GM18505 (cell line): ENCODE results near the gene SEC24D.

Experiments used
- ATAC-seq: cut with Tn5 transposase; IDR thresholded peaks from one replicate; pipeline ENCODE4 v1.9.1; 2021; ENCODE audit not compliant: unreplicated experiment
- POLR2A ChIP-seq: IDR thresholded peaks from 4 replicates; pipeline ENCODE4 v1.6.1; 2011; ENCODE audit warnings: borderline replicate concordance; ENCODE audit not compliant: insufficient read depth, insufficient read length; ENCODE audit errors: extremely low read depth

SEC24D gene

GRCh38 chr4:118765399-118765798 is 70.5 kb downstream of the SEC24D start:
- TF ChIP-seq POLR2A, result no peak
- no peak for ATAC-seq

GRCh38 chr4:118762730-118763477 is 73.0 kb downstream of the SEC24D start:
- no peak for TF ChIP-seq POLR2A

GRCh38 chr4:118762155-118762554 is 73.8 kb downstream of the SEC24D start:
- no peak for TF ChIP-seq POLR2A
- no peak for ATAC-seq

More at GRCh38 chr4:118762730-118763477, 73.0 kb downstream of the SEC24D start:
- ATAC-seq, result no peak

DNA sequence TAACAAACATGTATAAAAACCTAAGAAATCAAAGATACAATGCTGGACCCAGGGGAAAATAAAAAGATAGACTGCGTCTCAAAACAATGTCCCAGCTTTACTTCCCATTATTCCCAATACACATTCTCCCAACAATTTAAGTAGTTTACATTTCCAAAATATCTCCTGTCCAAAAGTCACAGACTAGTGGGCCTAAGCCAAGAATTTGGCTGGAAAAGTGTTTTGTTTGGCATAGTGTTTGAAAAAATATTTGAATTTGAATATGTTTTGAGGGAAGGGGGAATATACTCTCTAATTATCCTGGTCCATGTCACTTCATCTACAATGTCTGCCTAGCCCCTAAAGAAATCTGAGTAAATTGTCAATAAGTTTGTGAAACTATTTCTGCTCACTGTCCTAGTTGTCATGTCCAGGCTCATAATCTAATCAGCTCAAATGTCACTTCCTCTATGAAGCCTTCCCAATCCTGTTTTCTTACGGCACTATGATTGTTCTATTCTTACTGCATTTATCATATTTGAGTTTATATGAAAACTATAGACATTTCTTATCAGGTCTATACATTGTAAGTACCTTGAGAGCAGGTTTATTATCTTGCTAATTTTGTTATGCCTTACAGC is 74.4 kb downstream of the SEC24D start:
- TF ChIP-seq POLR2A, result no peak
- no peak for ATAC-seq

GRCh38 chr4:118760493-118760892 is 75.4 kb downstream of the SEC24D start:
- TF ChIP-seq POLR2A, result no peak
- peak; percentile 100 for ATAC-seq

DNA sequence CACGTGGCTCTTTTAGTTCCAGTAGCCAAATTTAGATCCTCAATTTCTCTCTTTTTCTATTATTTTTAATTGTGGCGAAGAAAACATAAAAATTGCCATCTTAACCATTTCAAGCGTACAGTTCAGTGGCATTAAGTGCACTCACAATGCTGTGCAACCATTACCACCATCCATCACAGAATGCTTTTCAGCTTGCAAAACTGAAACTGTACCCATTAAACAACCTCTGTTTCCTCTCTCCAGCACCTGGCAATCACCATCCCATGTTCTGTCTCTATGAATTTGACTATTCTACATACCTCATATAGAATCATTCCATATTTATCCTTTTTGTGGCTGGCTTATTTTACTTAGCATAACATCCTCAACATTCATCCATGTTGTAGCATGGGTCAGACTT is 75.8 kb downstream of the SEC24D start:
- ATAC-seq, result peak; percentile 24
- no peak for TF ChIP-seq POLR2A

DNA sequence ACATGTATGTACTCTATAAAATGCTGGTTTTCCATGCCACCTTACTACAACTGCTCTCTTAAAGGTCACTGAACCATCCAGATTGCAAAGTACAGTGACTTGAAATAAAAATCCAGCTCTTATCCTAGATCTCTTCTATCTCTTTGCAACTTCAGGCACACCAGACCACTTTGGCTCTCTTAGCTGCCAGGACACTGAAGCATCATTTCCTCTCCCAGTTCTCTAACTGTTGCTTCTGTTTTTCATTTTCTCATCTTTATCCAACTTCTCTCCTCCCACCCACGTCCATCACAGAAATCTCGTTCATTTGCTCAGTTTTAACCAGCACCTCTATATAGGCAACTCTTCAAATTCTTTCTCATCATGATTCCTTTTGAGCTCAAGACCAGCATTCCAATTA is 76.4 kb downstream of the SEC24D start:
- ATAC-seq, result no peak
- TF ChIP-seq POLR2A, result no peak

- TF ChIP-seq POLR2A, result no peak
Observed at GRCh38 chr4:118758293-118758692, 77.6 kb downstream of the SEC24D start.

GRCh38 chr4:118757761-118758251 is 78.1 kb downstream of the SEC24D start:
- no peak for ATAC-seq
- TF ChIP-seq POLR2A, result no peak

More at GRCh38 chr4:118758293-118758692, 77.6 kb downstream of the SEC24D start:
- ATAC-seq, result no peak

GRCh38 chr4:118756958-118757357 is 79.0 kb downstream of the SEC24D start:
- no peak for TF ChIP-seq POLR2A
- ATAC-seq, result no peak

- TF ChIP-seq POLR2A, result no peak
- ATAC-seq, result no peak
Observed at GRCh38 chr4:118756429-118756828, 79.5 kb downstream of the SEC24D start.

- TF ChIP-seq POLR2A, result no peak
- ATAC-seq, result no peak
Observed at GRCh38 chr4:118755438-118756226, 80.3 kb downstream of the SEC24D start.

- no peak for ATAC-seq
- no peak for TF ChIP-seq POLR2A
Observed at GRCh38 chr4:118754890-118755289, 81.0 kb downstream of the SEC24D start.
